ENCODE results near the gene MAD2L2.
A peak's percentile ranks its signal among the peaks of the same experiment; 100 is the strongest.

Gene MAD2L2

GRCh38 chr1:11681071-11681771 is at the start of gene MAD2L2:
MAD2L2 (minus strand) TSS chr1:11681148; CDS start chr1:11680601, 547 bp downstream.
- DNase-seq: peak; percentile 92

GRCh38 chr1:11730429-11730891 is 49.5 kb upstream of the MAD2L2 start:
- peak; percentile 82 for DNase-seq

GRCh38 chr1:11729498-11730428 is 48.8 kb upstream of the MAD2L2 start:
- no peak for DNase-seq

- no peak for DNase-seq
Observed at GRCh38 chr1:11729155-11729497, 48.2 kb upstream of the MAD2L2 start.

- no peak for DNase-seq
Observed at GRCh38 chr1:11728126-11728806, 47.3 kb upstream of the MAD2L2 start.

- DNase-seq: no peak
Observed at GRCh38 chr1:11727119-11727518, 46.2 kb upstream of the MAD2L2 start.

- DNase-seq: no peak
Observed at GRCh38 chr1:11725616-11726015, 44.7 kb upstream of the MAD2L2 start.

GRCh38 chr1:11722538-11722937 is 41.6 kb upstream of the MAD2L2 start:
- DNase-seq: no peak

- no peak for DNase-seq
Observed at GRCh38 chr1:11721311-11721710, 40.4 kb upstream of the MAD2L2 start.

GRCh38 chr1:11720525-11720924 is 39.6 kb upstream of the MAD2L2 start:
- no peak for DNase-seq

GRCh38 chr1:11720033-11720376 is 39.1 kb upstream of the MAD2L2 start:
- no peak for DNase-seq

GRCh38 chr1:11719313-11720032 is 38.5 kb upstream of the MAD2L2 start:
- DNase-seq: peak; percentile 82

GRCh38 chr1:11714831-11715575 is 34.1 kb upstream of the MAD2L2 start:
- DNase-seq: no peak

GRCh38 chr1:11713095-11713494 is 32.1 kb upstream of the MAD2L2 start:
- DNase-seq: no peak

GRCh38 chr1:11712285-11712684 is 31.3 kb upstream of the MAD2L2 start:
- DNase-seq: no peak

- DNase-seq: no peak
Observed at GRCh38 chr1:11711490-11711889, 30.5 kb upstream of the MAD2L2 start.

- DNase-seq: no peak
Observed at GRCh38 chr1:11708554-11709350, 27.8 kb upstream of the MAD2L2 start.

- no peak for DNase-seq
Observed at GRCh38 chr1:11707621-11708276, 26.8 kb upstream of the MAD2L2 start.

GRCh38 chr1:11706292-11706691 is 25.3 kb upstream of the MAD2L2 start:
- no peak for DNase-seq

- no peak for DNase-seq
Observed at GRCh38 chr1:11705596-11705995, 24.6 kb upstream of the MAD2L2 start.
